Astrocyte (in vitro differentiated cells and primary cell): ENCODE measurements around the gene NME1. TPM values are rescaled to one million over a fixed set of nuclear protein-coding genes. Genes with fewer than 3 reads are reported as not detected.
A peak's percentile ranks its signal among the peaks of the same experiment; 100 is the strongest.

ENCODE experiments used
- DNase-seq: peaks from one replicate; pipeline ENCODE4 v3.0.0-alpha.2; 2010; ENCODE audit warnings: low read depth
- FAIRE-seq: peaks from 2 replicates; lab custom pipeline; 2011; peaks lifted over from hg19 to GRCh38; lab: Jason Lieb, UNC
- H2AFZ ChIP-seq: 2 replicates; pipeline ENCODE4 v1.6.0; 2012; ENCODE audit warnings: low read depth, low read length, inconsistent platforms
- H3K27ac ChIP-seq: 2 replicates; pipeline ENCODE4 v1.5.1; 2011; ENCODE audit warnings: low read depth, low read length, inconsistent platforms
- H3K27me3 ChIP-seq: 2 replicates; pipeline ENCODE4 v1.6.0; 2011; ENCODE audit warnings: low read length, inconsistent platforms; ENCODE audit not compliant: insufficient read depth
- H3K36me3 ChIP-seq: 2 replicates; pipeline ENCODE4 v1.5.1; 2011; ENCODE audit warnings: low read length, inconsistent platforms; ENCODE audit not compliant: insufficient read depth
- H3K4me1 ChIP-seq: 2 replicates; pipeline ENCODE4 v1.5.1; 2011; ENCODE audit warnings: low read length, inconsistent platforms; ENCODE audit not compliant: insufficient read depth
- H3K4me2 ChIP-seq: 2 replicates; pipeline ENCODE4 v1.6.0; 2012; ENCODE audit warnings: low read length, inconsistent platforms
- H3K4me3 ChIP-seq: 2 replicates; pipeline ENCODE4 v1.5.1; 2011; ENCODE audit warnings: low read depth, mild to moderate bottlenecking, low read length, inconsistent platforms; ENCODE audit not compliant: insufficient read depth
- H3K79me2 ChIP-seq: 2 replicates; pipeline ENCODE4 v1.6.0; 2012; ENCODE audit warnings: mild to moderate bottlenecking, low read length, inconsistent platforms; ENCODE audit not compliant: insufficient read depth
- H3K9ac ChIP-seq: 2 replicates; pipeline ENCODE4 v1.6.0; 2012; ENCODE audit warnings: mild to moderate bottlenecking, low read length, inconsistent platforms
- H3K9me3 ChIP-seq: 2 replicates; pipeline ENCODE4 v1.5.1; 2012; ENCODE audit warnings: low read depth, mild to moderate bottlenecking, low read length, inconsistent platforms; ENCODE audit not compliant: insufficient read depth
- H4K20me1 ChIP-seq: 2 replicates; pipeline ENCODE4 v1.6.0; 2012; ENCODE audit warnings: low read length, inconsistent platforms; ENCODE audit not compliant: insufficient read depth
- H3K27ac Mint-ChIP-seq: one replicate; pipeline ENCODE4 v1.8.0; 2021; ENCODE audit warnings: mild to moderate bottlenecking, mixed read lengths; ENCODE audit not compliant: unreplicated experiment
- H3K27me3 Mint-ChIP-seq: one replicate; pipeline ENCODE4 v1.8.0; 2021; ENCODE audit warnings: low read depth, mixed read lengths; ENCODE audit not compliant: unreplicated experiment
- H3K36me3 Mint-ChIP-seq: one replicate; pipeline ENCODE4 v1.8.0; 2021; ENCODE audit warnings: low read depth, mixed read lengths; ENCODE audit not compliant: unreplicated experiment
- H3K4me1 Mint-ChIP-seq: one replicate; pipeline ENCODE4 v1.8.0; 2021; ENCODE audit warnings: low read depth, mixed read lengths; ENCODE audit not compliant: unreplicated experiment
- H3K4me3 Mint-ChIP-seq: one replicate; pipeline ENCODE4 v1.8.0; 2021; ENCODE audit warnings: mild to moderate bottlenecking, moderate library complexity, mixed read lengths; ENCODE audit not compliant: unreplicated experiment
- H3K9me3 Mint-ChIP-seq: one replicate; pipeline ENCODE4 v1.8.0; 2021; ENCODE audit warnings: mild to moderate bottlenecking, mixed read lengths; ENCODE audit not compliant: unreplicated experiment
- CTCF ChIP-seq: IDR thresholded peaks from 2 replicates; pipeline ENCODE4 v1.5.1; 2011; ENCODE audit warnings: low read depth, mild to moderate bottlenecking, inconsistent platforms, low read length, moderate library complexity; ENCODE audit not compliant: insufficient read depth
- EZH2 ChIP-seq: IDR thresholded peaks from 2 replicates; pipeline ENCODE4 v1.6.1; 2012; ENCODE audit warnings: mild to moderate bottlenecking, low read length, inconsistent platforms; ENCODE audit not compliant: insufficient read depth
- total RNA-seq: library from RNA; stranded (reverse); gene quantifications from 2 replicates; pipeline ENCODE4 v1.2.1, GENCODE V29; 2021

NME1 gene
- total RNA-seq, 1 donor from 2014 or later: 236 TPM

DNA sequence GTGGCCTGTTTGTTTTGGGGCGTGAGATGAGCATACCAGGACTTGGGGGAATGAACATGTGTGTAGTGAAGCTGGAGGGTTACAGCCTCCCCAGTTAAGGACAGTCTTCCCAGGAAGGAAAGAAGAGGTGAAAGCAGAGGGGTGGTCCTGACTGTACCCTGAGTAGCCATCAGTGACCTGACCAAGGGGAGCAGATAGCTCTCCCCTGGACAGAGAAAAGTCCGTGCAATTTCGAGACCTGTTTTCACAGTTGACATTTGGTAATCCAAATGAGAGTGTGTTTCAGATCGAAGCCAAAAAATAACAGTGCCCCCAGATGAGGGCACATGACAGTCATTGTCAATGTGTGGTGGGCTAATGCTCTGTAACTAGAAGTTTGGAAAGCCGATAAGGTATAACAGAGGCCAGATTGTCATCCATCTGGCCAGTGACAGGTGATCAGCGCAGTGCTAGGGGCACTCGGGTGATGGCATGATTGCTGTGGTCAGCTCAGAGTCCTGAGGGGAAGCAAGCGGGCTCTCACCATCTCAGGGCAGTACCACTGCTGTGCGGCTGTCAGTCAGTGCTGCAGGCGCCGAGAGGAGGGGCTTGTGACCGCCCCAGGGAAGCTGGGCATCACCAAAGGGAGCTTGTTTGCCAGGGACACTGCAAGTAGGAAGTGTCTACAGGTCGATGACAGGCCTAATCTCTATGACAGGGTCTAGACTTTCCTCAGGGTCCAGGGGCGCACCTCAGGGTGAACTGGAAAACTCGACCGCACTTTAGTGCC lies 11.7 kb downstream of the NME1 start:
- DNase-seq: no peak
- H3K36me3 ChIP-seq: peaks cover 35% of the 10 kb centered on the region
- H3K4me2 ChIP-seq: peak overlapping the region; percentile 98
- TF ChIP-seq CTCF (no peak), EZH2 (no peak)
- peaks cover 28% of the 10 kb centered on the region for H3K36me3 Mint-ChIP-seq
- peak overlapping the region; percentile 95 for H3K27ac Mint-ChIP-seq
- H3K27ac ChIP-seq: peak overlapping the region; percentile 83
- peaks cover 11% of the 10 kb centered on the region for H3K4me1 ChIP-seq
- peak overlapping the region; percentile 88 for H2AFZ ChIP-seq
- H3K4me1 Mint-ChIP-seq: peaks cover 29% of the 10 kb centered on the region
- no peaks in the 10 kb centered on the region for H3K9me3 ChIP-seq
- H4K20me1 ChIP-seq: peaks cover 32% of the 10 kb centered on the region
- H3K4me3 ChIP-seq: peak overlapping the region; percentile 73
- peak overlapping the region; percentile 87 for H3K4me3 Mint-ChIP-seq
- no peaks in the 10 kb centered on the region for H3K27me3 ChIP-seq
- no peaks in the 10 kb centered on the region for H3K27me3 Mint-ChIP-seq
- no peaks in the 10 kb centered on the region for H3K9me3 Mint-ChIP-seq
- peaks cover 38% of the 10 kb centered on the region for H3K79me2 ChIP-seq
- peak overlapping the region; percentile 91 for H3K9ac ChIP-seq
- no peak for FAIRE-seq

DNA sequence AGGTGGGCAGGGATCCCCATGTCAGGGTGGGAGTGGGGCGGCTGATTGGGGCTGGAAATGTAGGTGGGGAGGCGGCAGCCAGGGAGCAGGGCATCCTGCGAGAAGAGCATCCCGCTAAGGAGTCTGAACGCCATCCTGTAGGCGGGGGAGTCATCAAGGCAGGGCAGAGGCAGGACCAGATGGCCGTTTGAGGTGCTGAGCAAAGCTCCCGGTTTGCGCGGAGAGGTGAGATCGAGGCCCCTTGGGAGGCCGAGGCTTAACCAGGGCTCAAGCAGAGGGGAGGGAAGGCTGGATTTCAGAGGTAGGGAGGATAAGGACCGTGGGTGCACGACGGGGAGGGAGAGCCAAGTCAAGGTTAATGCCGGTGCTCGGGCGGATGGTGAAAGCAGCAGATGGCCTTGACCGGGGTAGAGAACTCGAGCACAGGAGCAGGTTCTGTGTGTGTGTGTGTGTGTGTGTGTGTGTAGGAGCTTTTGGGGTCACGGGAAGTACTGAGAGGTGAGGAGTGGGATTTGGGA lies 12.4 kb downstream of the NME1 start:
- DNase-seq: peak; percentile 37

More for the DNA sequence above, 12.4 kb downstream of the NME1 start:
- peaks cover 35% of the 10 kb centered on the region for H4K20me1 ChIP-seq
- no peaks in the 10 kb centered on the region for H3K9me3 ChIP-seq
- H2AFZ ChIP-seq: peak overlapping the region; percentile 88
- H3K36me3 ChIP-seq: peaks cover 36% of the 10 kb centered on the region
- Mint-ChIP-seq H3K27ac (peak overlapping the region; percentile 95), H3K27me3 (no peaks in the 10 kb centered on the region), H3K9me3 (no peaks in the 10 kb centered on the region), H3K4me3 (peak overlapping the region; percentile 87), H3K36me3 (peaks cover 25% of the 10 kb centered on the region), H3K4me1 (peaks cover 27% of the 10 kb centered on the region)
- peaks cover 36% of the 10 kb centered on the region for H3K79me2 ChIP-seq
- peak overlapping the region; percentile 98 for H3K4me2 ChIP-seq
- peak overlapping the region; percentile 83 for H3K27ac ChIP-seq
- H3K4me3 ChIP-seq: peak overlapping the region; percentile 73
- no peak for TF ChIP-seq CTCF
- no peak for TF ChIP-seq EZH2
- no peaks in the 10 kb centered on the region for H3K27me3 ChIP-seq
- no peak for FAIRE-seq
- H3K4me1 ChIP-seq: peaks cover 11% of the 10 kb centered on the region
- H3K9ac ChIP-seq: peak overlapping the region; percentile 91
